Fibroblast of peridontal ligament (primary cell): Measurements from ENCODE around the gene FSTL5.

Experiments used
- DNase-seq: peaks from one replicate; pipeline ENCODE4 v3.0.0-alpha.2; 2010; ENCODE audit errors: extremely low read depth

FSTL5 gene

GRCh38 chr4:161454860-161455259 is 708.9 kb downstream of the FSTL5 start:
- no peak for DNase-seq

DNA sequence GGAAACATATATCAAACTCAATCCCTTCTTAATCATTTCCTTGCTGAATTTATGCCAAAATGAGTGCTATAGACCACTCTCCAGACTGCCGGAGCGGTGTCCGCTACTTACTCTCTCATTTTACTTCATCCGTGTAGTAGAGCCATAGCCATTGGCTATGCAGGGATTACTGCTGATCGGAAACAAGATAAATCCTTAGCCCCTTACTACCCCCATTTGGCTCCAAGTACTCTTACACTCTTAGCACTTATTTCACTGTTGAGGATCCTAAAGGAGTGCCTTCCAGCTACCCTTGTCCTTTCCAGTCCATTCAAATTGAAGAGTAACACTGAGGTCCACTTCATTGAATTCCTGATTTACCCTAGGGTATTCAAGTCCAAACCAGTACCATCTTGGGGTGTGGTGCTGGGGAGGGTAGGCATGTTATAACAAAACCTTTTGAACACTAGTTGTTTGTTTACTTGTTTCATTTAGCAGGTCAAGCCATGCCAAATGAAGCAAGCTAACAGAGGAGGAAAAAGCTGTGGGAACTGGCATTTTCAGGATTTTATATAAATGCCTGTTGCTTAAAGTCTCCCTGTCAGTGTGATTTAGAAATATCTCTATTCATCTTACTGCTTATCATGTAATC is 715.1 kb downstream of the FSTL5 start:
- DNase-seq = no peak

DNA sequence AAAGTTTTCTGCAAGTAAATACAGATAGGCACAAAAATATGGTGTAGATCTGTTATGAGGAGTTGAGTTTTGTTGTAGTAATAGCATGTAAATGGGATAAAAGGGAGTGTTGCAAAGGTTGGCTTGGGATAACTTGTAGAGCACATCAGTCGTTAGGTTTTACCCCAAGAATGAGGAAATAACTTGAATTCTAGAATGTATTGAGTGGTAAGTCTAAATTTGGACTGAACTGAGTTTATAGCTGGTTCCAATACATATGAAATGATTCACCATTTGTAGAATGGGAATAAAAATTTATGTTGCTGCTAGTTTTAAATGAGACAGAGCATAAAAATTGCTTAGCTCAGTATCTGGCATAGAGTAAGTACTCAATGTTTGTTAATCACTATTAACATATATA is 719.2 kb downstream of the FSTL5 start:
- no peak for DNase-seq

GRCh38 chr4:161442921-161443320 is 720.9 kb downstream of the FSTL5 start:
- DNase-seq = no peak

- no peak for DNase-seq
These were observed 725.7 kb downstream of the FSTL5 start for GRCh38 chr4:161438096-161438495.

DNA sequence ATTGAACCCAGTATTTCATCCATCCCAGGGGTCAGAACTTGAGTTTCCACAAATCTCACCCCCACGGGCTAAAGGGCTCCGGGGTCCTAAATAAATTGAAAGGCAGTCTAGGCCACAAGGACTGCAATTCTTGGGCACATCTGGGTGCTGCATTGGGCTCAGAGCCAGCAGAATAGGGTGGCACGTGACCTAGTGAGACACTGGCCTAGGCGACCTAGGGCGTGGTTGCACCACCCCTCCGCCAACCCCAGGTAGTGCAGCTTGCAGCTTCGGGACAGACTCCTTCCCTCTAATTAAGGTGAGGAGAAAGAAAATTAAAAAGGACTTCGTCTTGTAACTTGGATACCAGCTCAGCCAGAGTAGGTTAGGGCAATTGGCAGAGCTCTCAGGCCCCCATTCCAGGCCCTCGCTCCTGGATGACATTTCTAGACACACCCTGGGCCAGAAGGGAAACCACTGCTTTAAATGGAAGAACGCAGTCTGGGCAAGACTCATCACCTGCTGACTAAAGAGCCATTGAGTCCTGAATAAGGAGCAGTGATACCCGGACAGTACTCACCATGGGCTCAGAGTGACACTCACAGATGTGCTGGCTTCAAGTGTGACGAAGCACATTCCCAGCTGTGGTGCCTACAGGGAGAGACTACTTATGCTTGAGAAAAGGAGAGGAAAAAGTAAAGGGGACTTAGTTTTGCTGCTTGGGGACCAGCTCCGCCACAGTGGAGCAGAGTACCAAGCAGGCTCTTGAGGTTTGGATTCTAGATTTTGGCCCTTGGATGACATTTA is 735.4 kb downstream of the FSTL5 start:
- DNase-seq = no peak

GRCh38 chr4:161419822-161420221 is 744.0 kb downstream of the FSTL5 start:
- DNase-seq = no peak

- no peak for DNase-seq
These were observed 751.9 kb downstream of the FSTL5 start for GRCh38 chr4:161411901-161412300.

DNA sequence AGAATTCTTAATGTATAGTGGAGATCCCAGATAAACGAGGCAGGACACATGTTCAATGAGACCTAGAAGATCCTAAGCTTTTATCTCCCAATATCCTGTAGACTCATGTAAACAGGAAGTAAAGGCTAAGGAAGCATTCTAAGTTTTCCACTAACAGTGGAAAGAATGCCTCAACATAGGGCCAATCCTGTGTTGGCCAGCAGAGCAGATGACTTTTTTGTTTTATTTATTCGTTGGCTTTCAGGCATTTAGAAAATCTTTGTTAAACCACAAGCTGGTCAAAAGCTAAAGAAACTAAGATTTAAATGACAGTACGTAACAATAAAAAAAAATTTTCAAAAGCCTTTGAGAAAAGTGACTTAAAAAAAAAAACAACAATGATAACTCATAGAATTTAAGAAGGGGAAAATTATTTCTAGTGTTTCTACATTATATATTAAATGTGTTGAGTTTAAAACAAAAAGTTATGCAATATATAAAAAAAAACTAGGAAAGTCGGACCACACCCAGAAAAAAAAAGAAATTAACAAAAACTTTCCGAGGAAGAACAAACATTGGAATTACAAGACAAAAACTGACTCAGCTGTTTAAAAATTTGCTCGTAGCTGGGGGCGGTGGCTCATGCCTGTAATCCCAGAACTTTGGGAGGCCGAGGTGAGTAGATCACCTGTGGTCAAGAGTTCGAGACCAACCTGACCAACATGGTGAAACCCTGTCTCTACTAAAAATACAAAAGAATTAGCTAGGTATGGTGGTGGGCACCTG is 759.3 kb downstream of the FSTL5 start:
- DNase-seq = no peak

- no peak for DNase-seq
These were observed 760.0 kb downstream of the FSTL5 start for GRCh38 chr4:161403781-161404180.

- DNase-seq = no peak
These were observed 770.2 kb downstream of the FSTL5 start for GRCh38 chr4:161393602-161394001.

- no peak for DNase-seq
These were observed 781.1 kb downstream of the FSTL5 start for GRCh38 chr4:161382655-161383054.

- no peak for DNase-seq
These were observed 787.5 kb downstream of the FSTL5 start for GRCh38 chr4:161376275-161376674.

DNA sequence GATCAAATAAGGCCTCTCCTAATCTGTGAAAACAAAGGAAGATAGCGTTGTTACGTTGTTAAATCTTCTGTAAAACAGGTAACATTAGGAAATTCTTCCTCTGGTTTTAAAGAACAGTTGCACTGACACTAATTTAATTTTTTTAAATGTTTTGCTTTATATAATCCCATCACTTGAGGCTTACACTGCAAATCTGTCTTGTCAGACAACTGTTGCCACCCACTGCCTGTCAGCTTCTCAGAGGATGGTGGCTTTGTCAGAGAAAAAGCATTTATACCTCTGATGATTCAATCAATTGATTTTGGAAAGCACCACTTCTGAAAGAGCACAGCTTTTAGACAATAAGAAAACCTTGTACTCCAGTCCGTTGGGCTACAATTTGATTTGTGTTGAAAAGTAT is 799.1 kb downstream of the FSTL5 start:
- no peak for DNase-seq

DNA sequence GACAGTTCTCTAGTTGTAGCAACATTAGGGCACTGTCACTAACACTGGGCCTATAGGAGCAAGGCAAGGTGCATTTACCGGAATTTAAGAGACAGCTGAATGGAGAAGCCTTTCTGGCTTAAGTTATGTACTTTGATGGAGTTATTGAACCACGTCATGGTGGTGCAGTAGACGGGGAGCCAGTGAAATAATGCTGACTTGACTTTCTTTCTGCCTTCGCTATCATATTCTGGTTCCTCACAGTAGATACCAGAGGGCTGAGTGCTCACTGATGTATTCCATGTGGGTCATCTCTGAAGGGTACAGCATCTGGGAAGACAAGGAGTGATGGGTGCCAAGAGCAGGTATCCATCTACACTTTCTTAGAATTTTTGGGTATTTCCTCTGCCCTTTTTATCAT is 802.8 kb downstream of the FSTL5 start:
- no peak for DNase-seq

- no peak for DNase-seq
These were observed 804.3 kb downstream of the FSTL5 start for GRCh38 chr4:161359491-161359890.

GRCh38 chr4:161356351-161356750 is 807.4 kb downstream of the FSTL5 start:
- no peak for DNase-seq

DNA sequence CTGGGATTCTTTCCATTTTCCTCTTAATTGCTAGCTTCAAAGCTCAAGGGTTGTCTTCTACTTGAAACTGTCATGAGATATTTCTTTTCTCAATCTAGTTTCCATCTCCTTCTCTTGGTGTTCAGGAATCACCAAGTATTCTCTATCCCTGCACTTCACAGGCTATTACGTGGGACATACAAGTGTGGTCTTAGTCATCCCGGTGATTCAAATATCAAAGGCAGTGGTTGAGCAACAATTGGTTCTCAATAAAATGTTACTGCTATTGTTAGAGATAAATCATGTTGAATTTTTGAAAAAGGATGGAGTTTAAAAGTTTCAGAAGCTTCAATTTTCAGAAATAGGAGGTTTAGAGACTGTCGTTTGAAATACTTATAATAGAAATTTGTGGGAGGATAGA is 812.9 kb downstream of the FSTL5 start:
- no peak for DNase-seq

DNA sequence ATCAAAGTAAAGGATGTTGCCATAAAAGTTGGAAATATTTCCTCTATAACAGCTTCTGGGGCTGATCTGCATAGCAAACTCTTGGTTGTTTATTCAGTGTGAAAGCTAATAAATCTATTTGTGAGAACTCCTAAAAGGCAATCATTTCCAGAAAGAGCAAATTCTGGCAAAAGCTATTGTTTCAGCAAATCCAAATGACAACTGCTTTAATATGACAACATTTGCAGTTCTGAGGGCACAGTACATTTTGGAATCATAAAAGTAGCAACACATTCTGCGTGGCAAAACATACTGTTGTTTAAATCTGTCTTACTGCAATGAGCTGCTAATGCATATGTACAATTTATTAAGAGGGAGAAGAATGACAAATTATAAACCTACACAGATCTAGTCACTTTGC is 818.1 kb downstream of the FSTL5 start:
- no peak for DNase-seq

DNA sequence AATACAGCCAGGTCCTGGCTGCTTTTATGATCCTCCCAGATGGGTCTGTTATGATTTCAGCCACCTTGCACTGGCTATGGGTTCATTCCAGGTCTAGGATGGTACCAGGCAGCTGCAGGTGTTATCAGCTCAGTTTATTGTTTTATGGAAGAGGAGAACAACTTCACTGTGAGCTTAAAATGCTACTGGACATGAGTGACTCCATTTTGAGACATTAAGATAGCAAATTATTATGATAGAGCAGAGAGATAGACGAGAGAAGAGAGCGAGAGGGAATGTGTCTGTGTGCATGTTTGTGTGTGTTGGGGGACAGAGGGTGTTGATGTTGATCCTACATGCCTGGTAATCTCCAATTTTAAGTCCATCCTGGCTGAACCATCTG is 820.2 kb downstream of the FSTL5 start:
- DNase-seq = no peak

GRCh38 chr4:161342881-161343568 is 820.8 kb downstream of the FSTL5 start:
- DNase-seq = no peak

DNA sequence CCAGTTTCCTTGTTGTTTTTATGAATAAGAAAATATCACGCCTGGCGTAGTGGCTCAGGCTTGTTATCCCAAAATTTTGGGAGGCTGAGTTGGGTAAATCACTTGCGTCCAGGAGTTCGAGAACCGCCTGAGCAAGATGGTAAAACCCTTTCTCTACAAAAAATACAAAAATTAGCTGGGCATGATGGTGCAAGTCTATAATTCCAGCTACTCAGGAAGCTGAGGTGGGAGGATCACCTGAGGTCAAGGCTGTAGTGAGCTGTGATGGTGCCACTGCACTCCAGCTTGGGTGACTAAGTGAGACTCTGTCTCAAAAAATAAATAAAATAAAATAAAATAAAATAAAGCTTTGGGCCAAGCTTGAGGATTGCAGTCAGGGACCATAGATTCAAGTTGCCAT is 827.2 kb downstream of the FSTL5 start:
- no peak for DNase-seq
